NT2/D1 (cell line): Measurements from ENCODE around the gene USP49.

Experiments
- SUZ12 ChIP-seq: IDR thresholded peaks from 2 replicates; pipeline ENCODE4 v1.6.1; 2011; ENCODE audit not compliant: insufficient read length, insufficient read depth; ENCODE audit errors: extremely low read depth
- YY1 ChIP-seq: IDR thresholded peaks from 2 replicates; pipeline ENCODE4 v1.6.1; 2011; ENCODE audit not compliant: insufficient read length, insufficient read depth

GRCh38 chr6:41813469-41813868 lies 81.7 kb downstream of the USP49 start:
- TF ChIP-seq SUZ12, result no peak
- no peak for TF ChIP-seq YY1
